ENCODE results near the gene MIEF2.

DNA sequence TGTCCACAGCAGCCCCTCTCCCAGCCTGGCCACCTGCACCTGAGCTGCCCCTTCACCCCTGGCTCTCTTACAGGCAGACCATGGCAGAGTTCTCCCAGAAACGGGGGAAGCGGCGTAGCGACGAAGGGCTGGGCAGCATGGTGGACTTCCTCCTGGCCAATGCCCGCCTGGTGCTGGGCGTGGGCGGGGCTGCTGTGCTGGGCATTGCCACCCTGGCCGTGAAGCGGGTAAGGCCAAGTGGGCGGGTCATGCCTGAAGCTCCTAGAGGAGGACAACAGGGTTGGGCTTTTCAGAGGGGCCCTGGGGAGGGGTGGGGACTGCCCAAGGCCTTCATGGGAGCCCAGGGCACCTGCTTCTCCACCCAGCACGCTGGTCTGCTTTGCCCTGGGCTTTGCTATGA, 2.2 kb downstream of the MIEF2 start:
- no peak for TF ChIP-seq EZH2phosphoT487 (IDR thresholded peaks at IDR 0.05; ENCODE audit: borderline replicate concordance, low read depth)
- TF ChIP-seq FOXJ3 (CRISPR knock-in tag; IDR thresholded peaks at IDR 0.05), result no peak
- no peak for TF ChIP-seq RFX5 (IDR thresholded peaks at IDR 0.05; ENCODE audit: low read length)

Measured in SK-N-SH (cell line).